ENCODE data around the gene APCDD1.

Gene APCDD1

DNA sequence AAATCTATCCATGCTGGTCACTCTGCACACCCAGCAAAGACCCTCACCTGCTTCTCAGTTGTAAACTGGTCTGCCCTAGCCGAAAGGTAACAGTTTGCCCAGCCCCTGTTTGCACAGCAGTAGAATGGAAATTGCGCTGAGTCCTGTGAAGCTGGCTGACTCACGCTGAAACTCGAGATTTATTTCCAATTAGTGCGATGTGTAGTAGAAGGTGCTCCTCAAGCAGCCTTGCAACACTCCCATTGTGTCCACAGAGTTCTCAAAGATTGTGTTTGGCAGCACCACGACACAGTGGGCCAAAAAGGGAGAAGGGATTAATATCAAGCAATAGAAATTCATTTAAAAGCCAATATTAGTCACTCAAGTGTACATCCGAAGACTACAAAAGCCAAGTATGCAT is 21.7 kb upstream of the APCDD1 start:
- DNase-seq (ENCODE audit: low spot score), result no peak

DNA sequence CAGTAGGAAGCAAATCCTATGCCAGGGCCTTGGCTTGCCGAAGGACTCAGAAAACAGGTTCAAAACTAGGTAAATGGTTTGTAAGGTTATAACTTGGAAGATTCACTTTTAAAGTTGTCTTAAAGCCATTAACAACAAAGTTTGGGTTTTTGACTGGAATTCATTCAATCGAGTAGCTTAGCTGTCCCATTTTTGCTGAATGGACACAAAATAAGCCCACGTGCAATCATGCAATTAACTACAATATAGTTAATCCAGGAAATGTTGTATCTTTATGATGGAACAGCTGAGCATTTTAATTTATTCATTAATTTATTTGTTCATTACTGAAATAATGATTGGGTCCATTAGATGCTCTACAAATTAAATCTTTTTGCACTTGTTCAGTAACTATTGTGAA is 18.3 kb upstream of the APCDD1 start:
- no peak for DNase-seq (ENCODE audit: low spot score)

GRCh38 chr18:10437837-10438236 is 16.6 kb upstream of the APCDD1 start:
- DNase-seq (ENCODE audit: low spot score), result no peak

- DNase-seq (ENCODE audit: low spot score), result no peak
These were observed 14.5 kb upstream of the APCDD1 start for GRCh38 chr18:10439898-10440297.

GRCh38 chr18:10440884-10441283 is 13.6 kb upstream of the APCDD1 start:
- no peak for DNase-seq (ENCODE audit: low spot score)

GRCh38 chr18:10441472-10441871 is 13.0 kb upstream of the APCDD1 start:
- no peak for DNase-seq (ENCODE audit: low spot score)

DNA sequence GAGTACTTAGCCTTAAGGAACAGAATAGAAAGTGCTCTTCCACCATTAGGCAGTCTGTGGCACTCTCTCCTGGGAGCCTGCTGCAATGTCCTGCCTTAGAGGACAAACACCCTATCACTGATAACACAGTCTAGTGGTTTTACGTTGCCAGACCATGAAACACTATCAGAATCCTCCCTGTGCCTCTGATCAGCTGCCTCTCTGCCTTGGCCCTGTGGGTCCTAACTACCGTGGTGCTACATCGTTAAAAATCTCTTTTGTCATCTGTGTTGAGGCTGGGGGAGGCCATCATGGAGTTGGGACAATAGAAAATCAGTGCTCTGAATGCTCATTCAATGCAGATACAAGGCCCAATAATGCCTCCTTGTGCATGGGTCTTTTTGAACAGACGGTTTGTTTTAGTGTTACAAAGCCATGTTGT is 11.9 kb upstream of the APCDD1 start:
- no peak for DNase-seq (ENCODE audit: low spot score)

DNA sequence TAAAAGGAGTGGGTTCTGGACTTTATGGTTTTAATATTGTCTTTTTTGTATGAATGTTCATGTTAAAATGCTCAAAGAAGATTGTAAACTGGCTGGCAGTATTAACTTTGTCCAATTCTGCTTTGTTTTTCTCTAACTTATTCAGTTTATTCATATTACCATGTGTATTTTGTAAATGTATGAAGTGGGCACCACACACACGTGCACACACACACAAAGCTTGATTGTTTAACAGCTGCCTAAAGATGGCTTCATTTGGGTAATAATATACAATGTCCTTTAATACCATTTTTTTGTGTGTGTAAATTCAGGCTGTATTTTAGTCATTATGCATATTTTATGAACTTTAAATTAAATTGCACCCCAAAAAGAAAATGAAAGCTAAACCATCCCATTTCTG is 11.4 kb upstream of the APCDD1 start:
- no peak for DNase-seq (ENCODE audit: low spot score)

- no peak for DNase-seq (ENCODE audit: low spot score)
These were observed 10.0 kb upstream of the APCDD1 start for GRCh38 chr18:10444314-10445006.

DNA sequence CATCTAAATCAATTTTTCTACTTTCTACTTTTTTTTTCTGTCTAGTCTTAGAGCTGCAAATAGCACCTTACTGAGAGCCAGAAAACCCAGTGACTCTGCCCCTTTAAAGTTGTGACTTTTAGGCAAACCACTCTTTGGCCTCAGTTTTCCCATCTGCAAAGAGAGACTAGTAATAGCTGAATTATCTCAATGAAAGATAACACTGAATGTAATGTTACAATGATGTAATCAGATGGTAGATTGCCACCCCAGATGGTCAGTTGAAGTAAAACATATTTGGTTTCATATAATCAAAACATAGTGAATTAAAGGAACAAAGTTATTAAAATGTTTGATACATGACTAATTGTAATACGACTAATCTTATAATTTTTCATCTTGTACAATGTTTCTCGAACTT is 5.0 kb upstream of the APCDD1 start:
- DNase-seq (ENCODE audit: low spot score), result no peak

GRCh38 chr18:10450986-10451385 is 3.4 kb upstream of the APCDD1 start:
- DNase-seq (ENCODE audit: low spot score), result no peak

- no peak for DNase-seq (ENCODE audit: low spot score)
These were observed 1.1 kb upstream of the APCDD1 start for GRCh38 chr18:10453261-10453805.

DNA sequence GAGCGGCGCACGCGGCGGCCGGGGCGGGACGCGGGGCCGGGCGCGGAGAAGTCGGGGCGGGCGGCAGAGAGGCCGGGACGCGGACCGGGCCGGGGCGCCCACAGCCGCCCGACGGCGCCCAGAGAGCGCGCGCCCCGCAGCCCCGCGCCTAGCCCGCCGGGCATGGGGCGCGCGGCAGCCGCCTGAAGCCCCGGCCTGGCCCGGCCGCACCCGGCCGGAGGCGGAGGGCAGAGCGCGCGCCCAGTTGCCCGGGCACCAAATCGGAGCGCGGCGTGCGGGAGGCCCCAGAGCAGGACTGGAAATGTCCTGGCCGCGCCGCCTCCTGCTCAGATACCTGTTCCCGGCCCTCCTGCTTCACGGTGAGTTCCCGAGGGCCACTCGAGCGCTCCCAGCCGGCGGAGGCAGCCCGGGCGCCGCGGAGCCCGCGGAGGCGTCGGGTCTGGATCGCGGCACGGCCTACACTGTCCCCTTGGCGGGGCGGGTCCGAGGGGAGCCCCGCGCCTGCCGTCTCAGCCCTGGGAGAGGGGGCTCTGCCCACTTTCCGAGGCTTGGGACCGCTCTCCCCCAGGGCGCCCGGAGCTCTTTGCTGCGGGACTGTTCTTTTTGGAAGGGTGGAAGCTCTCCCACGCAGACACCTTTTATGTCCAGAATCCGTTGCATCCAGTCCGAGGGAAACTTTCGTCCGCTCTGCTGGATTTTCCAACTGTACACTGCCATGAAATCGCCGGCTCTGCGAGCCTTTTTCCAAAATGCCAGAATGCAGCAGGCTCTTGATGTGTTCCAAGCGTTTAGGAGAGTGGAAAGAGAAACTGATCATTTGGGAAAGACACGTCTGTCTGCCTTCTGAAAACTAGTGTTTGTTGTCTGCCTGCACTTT is 484 bp downstream of the APCDD1 start:
- DNase-seq (ENCODE audit: low spot score), result no peak

DNA sequence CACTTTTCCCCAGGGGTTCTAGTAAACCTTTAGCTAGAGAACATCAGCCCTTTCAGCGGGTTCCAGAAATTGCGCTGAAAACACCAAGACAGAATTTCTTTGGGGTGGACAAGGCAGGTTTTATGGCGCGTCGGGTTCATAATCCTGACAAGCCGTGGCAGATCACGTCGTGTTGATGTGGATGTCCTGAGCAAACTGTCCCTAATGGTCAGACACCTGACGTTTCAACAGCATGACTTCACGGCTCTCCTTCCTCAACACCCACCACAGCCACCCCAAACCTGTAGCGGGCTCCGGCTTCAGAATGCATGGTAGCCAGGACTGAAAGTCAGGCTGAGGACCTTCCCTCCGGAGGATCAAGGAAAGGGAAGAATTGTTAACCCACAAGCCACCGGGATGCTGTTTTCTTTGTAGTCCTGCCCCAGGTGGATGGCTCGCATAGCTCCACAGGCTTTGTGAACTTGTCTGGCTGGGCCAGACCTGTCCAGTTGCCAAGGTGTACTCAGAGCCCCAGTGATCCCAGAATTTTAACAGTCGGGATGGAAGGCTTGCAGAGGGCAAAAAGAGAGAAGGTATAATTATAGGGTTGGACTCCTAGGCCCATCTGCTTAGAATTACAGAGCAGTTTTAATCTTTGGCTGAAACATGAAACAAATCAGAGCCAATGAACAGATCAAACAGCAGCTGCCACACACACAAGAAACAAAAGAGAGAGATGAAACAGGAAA is 1.5 kb downstream of the APCDD1 start:
- DNase-seq (ENCODE audit: low spot score), result no peak

GRCh38 chr18:10456718-10457117 is 2.3 kb downstream of the APCDD1 start:
- no peak for DNase-seq (ENCODE audit: low spot score)

GRCh38 chr18:10457128-10457527 is 2.7 kb downstream of the APCDD1 start:
- no peak for DNase-seq (ENCODE audit: low spot score)

DNA sequence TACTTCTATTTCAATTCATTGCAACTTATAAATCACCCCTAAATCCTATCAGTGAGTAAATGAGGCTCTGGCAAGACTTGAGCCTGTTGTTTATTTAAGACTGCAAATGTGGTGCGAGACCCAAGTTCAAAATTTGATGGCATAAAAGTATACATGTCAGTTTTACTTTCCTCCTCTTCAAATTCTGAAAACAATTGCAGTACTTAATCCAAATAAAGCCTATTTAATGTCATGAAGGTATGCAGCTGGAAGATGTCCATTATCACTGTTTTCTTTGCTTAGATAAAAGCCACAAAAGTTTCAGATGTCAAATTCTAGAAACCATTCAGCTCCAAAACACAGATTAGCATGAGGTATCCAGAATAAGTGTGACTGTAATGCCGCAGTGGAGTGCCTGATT is 3.3 kb downstream of the APCDD1 start:
- DNase-seq (ENCODE audit: low spot score), result no peak

GRCh38 chr18:10458691-10459090 is 4.3 kb downstream of the APCDD1 start:
- no peak for DNase-seq (ENCODE audit: low spot score)

GRCh38 chr18:10459587-10459986 is 5.2 kb downstream of the APCDD1 start:
- no peak for DNase-seq (ENCODE audit: low spot score)

GRCh38 chr18:10460414-10461018 is 6.1 kb downstream of the APCDD1 start:
- DNase-seq (ENCODE audit: low spot score), result no peak

- no peak for DNase-seq (ENCODE audit: low spot score)
These were observed 7.6 kb downstream of the APCDD1 start for GRCh38 chr18:10461989-10462388.

- DNase-seq (ENCODE audit: low spot score), result no peak
These were observed 8.2 kb downstream of the APCDD1 start for GRCh38 chr18:10462597-10462996.
